Measurements from ENCODE around the gene TBC1D14. TPM values are rescaled to one million over a fixed set of nuclear protein-coding genes. Genes with fewer than 3 reads are reported as not detected.
A peak's percentile ranks its signal among the peaks of the same experiment; 100 is the strongest.

TBC1D14 gene
- total and polyA plus RNA-seq, 2 of the 4 experiments (the other 2 are of a cell fraction), result 31.7 to 40.7 TPM

DNA sequence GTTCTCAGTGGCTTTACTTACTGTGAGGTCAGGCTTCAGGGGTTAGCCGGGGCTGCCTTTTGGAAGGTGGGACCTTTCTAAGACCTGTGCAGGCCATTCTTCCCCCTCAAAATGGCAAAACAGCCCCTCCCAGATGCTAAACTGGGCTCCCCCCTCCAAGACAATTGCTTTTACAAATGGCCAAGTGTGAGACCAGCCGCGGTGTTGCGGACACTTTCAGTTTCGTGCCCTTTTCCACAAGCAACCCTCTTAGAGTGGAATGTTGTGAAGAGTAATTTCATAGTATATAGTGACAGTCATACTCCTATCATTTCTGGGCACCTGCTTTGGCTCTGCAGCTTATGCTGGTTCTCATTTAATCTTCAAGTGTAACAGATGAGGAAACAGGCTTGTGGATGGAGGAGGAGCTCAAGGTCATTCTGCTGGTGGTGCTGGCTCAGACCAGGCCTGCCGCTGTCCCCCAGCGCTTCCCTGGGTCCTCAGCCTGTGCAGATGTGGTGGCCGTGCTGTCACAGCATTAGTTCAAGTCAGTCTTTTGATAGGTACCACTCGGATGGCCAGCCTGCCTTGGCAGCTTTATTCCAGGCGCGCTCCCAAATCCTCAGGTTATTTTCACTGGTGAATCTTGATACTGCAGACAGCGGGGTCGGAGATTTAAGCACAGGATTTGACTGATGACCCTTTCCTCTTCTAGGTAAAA lies 78.5 kb downstream of the TBC1D14 start:
- Histone ChIP-seq H3K4me2 (ENCODE audit: low read depth, low read length) (peak overlapping the region; percentile 93), H2BK120ac (ENCODE audit: low read depth, low read length) (no peak overlapping the region), H2AK5ac (ENCODE audit: low read depth, low read length) (peak overlapping the region; percentile 80), H4K91ac (ENCODE audit: insufficient read depth, low read depth, low read length) (no peak overlapping the region), H3K27ac (ENCODE audit: insufficient read depth, low read length) (peak overlapping the region; percentile 22; the same call in 1 of the 2 replicates), H2AK9ac (replicated peaks; ENCODE audit: low read depth, low read length, poor library complexity) (peak overlapping the region; percentile 95), H3K23ac (ENCODE audit: low read depth, low read length) (peak overlapping the region; percentile 91), H3K4ac (ENCODE audit: low read depth, low read length) (peak overlapping the region; percentile 79), H3K9me3 (ENCODE audit: control insufficient read depth, insufficient read depth, low read length) (no peaks in the 10 kb centered on the region), H3K9ac (ENCODE audit: low read depth, low read length) (peak overlapping the region; percentile 96), H3K79me1 (ENCODE audit: low read depth in 1 of 2, low read length in 2 of 2) (peaks cover 38 to 76% of the 10 kb centered on the region in 2 experiments), H4K20me1 (ENCODE audit: insufficient read depth, low read length) (peaks cover 50% of the 10 kb centered on the region), H3K4me1 (ENCODE audit: control insufficient read depth, insufficient read depth, low read length) (peaks cover 19% of the 10 kb centered on the region), H3K36me3 (ENCODE audit: control insufficient read depth, insufficient read depth, low read length) (0 out of 2 replicates have a peak, but pooled peaks cover 3% of the 10 kb centered on the region), H2BK5ac (ENCODE audit: low read depth, low read length, poor library complexity, severe bottlenecking) (peak overlapping the region; percentile 71), H3K14ac (replicated peaks; ENCODE audit: low read depth, low read length) (peak overlapping the region; percentile 92), H2BK20ac (ENCODE audit: low read depth, low read length) (no peak overlapping the region), H3K27me3 (ENCODE audit: control insufficient read depth, insufficient read depth, low read length) (no peaks in the 10 kb centered on the region), H3K18ac (ENCODE audit: low read depth, low read length) (no peak overlapping the region), H2BK15ac (ENCODE audit: low read depth, low read length) (no peak overlapping the region), H3K4me3 (ENCODE audit: insufficient read depth, low read depth, low read length) (peak overlapping the region; percentile 95), H4K5ac (ENCODE audit: low read depth, low read length) (no peak overlapping the region), H2AFZ (replicated peaks; ENCODE audit: low read length, poor library complexity) (peak overlapping the region; percentile 26), H3K9me1 (ENCODE audit: insufficient read depth, low read length) (peaks cover 31% of the 10 kb centered on the region), H3K56ac (ENCODE audit: extremely low read depth, insufficient read depth, low read length) (peak overlapping the region; percentile 77; the same call in 1 of the 2 replicates), H4K8ac (ENCODE audit: low read depth in 2 of 2, low read length in 2 of 2) (no peak overlapping the region)
- in situ Hi-C loops (cut with MboI; ENCODE audit: low sequenced_read_pairs) (no loop called here), dilution Hi-C loops (cut with HindIII; ENCODE audit: low sequenced_read_pairs, unreplicated experiment) (no loop called here), intact Hi-C loops (cut with micrococcal nuclease) (loop anchor here (5.0 to 10.0 kb wide), 3 partner anchors 54 to 203 kb away; partner anchors contain the start of genes KIAA0232 and TADA2B)
- ATAC-seq (ENCODE audit: low read depth), result no peak
- no TSS peak for BruUV-seq (replicated peaks)
- ChIA-PET CTCF (no interaction called here), POLR2A (ENCODE audit: unreplicated experiment) (no interaction called here)
- no peak for DNase-seq
- WGBS, 2 experiments (ENCODE audit: extremely low coverage in 2 of 2, insufficient read length in 1 of 2), result 63% methylated on average over 3 of the region's 13 CpGs; no CpG with 5 or more reads in 1 of the 2 experiments
- TF ChIP-seq MAZ (IDR thresholded peaks at IDR 0.05; ENCODE audit: borderline replicate concordance, low read depth, low read length) (no peak), CEBPB (IDR thresholded peaks at IDR 0.05; ENCODE audit: low read depth, low read length) (no peak), RCOR1 (IDR thresholded peaks at IDR 0.05; ENCODE audit: insufficient replicate concordance, low read length) (no peak), POLR2A (IDR thresholded peaks at IDR 0.05; ENCODE audit: low read depth, low read length) (no peak), MAFK (IDR thresholded peaks at IDR 0.05; ENCODE audit: low read depth, low read length) (no peak), RFX5 (IDR thresholded peaks at IDR 0.05; ENCODE audit: low read depth, low read length) (no peak)
- TF ChIP-seq, protein P1, sequence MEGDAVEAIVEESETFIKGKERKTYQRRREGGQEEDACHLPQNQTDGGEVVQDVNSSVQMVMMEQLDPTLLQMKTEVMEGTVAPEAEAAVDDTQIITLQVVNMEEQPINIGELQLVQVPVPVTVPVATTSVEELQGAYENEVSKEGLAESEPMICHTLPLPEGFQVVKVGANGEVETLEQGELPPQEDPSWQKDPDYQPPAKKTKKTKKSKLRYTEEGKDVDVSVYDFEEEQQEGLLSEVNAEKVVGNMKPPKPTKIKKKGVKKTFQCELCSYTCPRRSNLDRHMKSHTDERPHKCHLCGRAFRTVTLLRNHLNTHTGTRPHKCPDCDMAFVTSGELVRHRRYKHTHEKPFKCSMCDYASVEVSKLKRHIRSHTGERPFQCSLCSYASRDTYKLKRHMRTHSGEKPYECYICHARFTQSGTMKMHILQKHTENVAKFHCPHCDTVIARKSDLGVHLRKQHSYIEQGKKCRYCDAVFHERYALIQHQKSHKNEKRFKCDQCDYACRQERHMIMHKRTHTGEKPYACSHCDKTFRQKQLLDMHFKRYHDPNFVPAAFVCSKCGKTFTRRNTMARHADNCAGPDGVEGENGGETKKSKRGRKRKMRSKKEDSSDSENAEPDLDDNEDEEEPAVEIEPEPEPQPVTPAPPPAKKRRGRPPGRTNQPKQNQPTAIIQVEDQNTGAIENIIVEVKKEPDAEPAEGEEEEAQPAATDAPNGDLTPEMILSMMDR (conservative IDR thresholded peaks at IDR 0.05; ENCODE audit: low read depth, low read length), result no peak
- TF ChIP-seq, protein P2, sequence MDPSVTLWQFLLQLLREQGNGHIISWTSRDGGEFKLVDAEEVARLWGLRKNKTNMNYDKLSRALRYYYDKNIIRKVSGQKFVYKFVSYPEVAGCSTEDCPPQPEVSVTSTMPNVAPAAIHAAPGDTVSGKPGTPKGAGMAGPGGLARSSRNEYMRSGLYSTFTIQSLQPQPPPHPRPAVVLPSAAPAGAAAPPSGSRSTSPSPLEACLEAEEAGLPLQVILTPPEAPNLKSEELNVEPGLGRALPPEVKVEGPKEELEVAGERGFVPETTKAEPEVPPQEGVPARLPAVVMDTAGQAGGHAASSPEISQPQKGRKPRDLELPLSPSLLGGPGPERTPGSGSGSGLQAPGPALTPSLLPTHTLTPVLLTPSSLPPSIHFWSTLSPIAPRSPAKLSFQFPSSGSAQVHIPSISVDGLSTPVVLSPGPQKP (IDR thresholded peaks at IDR 0.05; ENCODE audit: borderline replicate concordance, low read depth, low read length), result no peak
